IMR-90 (cell line): Measurements from ENCODE around the gene VPS37C. TPM values are rescaled to one million over a fixed set of nuclear protein-coding genes. Genes with fewer than 3 reads are reported as not detected.

Source experiments
- ATAC-seq: fragments of 200-7000 bp; cut with Tn5 transposase; 2 replicates; pipeline ENCODE4 v1.9.1; 2020; ENCODE audit warnings: low read depth, mild to moderate bottlenecking, moderate library complexity
- BruUV-seq: library from RNA; stranded (reverse); fragments of 400-500 nt; replicated peaks from 2 replicates; lab custom pipeline; 2021; lab: Mats Ljungman, UMichigan
- CTCF ChIA-PET: fragments of 300-600 bp; formaldehyde crosslinking; extraction: SDS; loops from one replicate; lab custom pipeline; 2021; ENCODE audit warnings: antibody characterized with exemption; lab: Yijun Ruan, JAX
- POLR2A ChIA-PET: fragments of 300-600 bp; sonication (Branson Sonifier 250); formaldehyde crosslinking; loops from one replicate; lab custom pipeline; 2022; ENCODE audit warnings: antibody characterized with exemption; ENCODE audit not compliant: unreplicated experiment; lab: Charles Lee
- DNase-seq: peaks from one replicate; pipeline ENCODE4 v3.0.0; 2013
- H2AFZ ChIP-seq: replicated peaks from 2 replicates; pipeline ENCODE3; 2013; ENCODE audit warnings: low read length, mild to moderate bottlenecking; ENCODE audit not compliant: poor library complexity
- H2AK5ac ChIP-seq: 2 replicates; pipeline ENCODE4 v1.6.1; 2013; ENCODE audit warnings: low read depth, low read length, inconsistent platforms
- H2AK9ac ChIP-seq: replicated peaks from 2 replicates; pipeline ENCODE3; 2013; ENCODE audit warnings: mild to moderate bottlenecking, low read depth, low read length, moderate library complexity; ENCODE audit not compliant: poor library complexity
- H2BK120ac ChIP-seq: 2 replicates; pipeline ENCODE4 v1.6.1; 2013; ENCODE audit warnings: low read depth, low read length, inconsistent platforms
- H2BK15ac ChIP-seq: 3 replicates; pipeline ENCODE4 v1.6.1; 2013; ENCODE audit warnings: low read depth, low read length, inconsistent platforms
- H2BK20ac ChIP-seq: 2 replicates; pipeline ENCODE4 v1.6.1; 2013; ENCODE audit warnings: low read depth, mild to moderate bottlenecking, inconsistent platforms, low read length, moderate library complexity
- H2BK5ac ChIP-seq: 2 replicates; pipeline ENCODE4 v1.6.1; 2013; ENCODE audit warnings: mild to moderate bottlenecking, low read depth, low read length, inconsistent platforms; ENCODE audit not compliant: poor library complexity, severe bottlenecking
- H3K14ac ChIP-seq: replicated peaks from 2 replicates; pipeline ENCODE4 v1.6.1; 2013; ENCODE audit warnings: low read depth, low read length, inconsistent platforms
- H3K18ac ChIP-seq: 2 replicates; pipeline ENCODE4 v1.6.1; 2013; ENCODE audit warnings: low read depth, low read length, control low read depth
- H3K23ac ChIP-seq: 2 replicates; pipeline ENCODE4 v1.6.1; 2013; ENCODE audit warnings: low read depth, low read length, inconsistent platforms
- H3K27ac ChIP-seq: 2 replicates; pipeline ENCODE4 v1.5.1; 2013; ENCODE audit warnings: mild to moderate bottlenecking, control low read depth, low read length; ENCODE audit not compliant: insufficient read depth
- H3K27me3 ChIP-seq: 2 replicates; pipeline ENCODE4 v1.6.1; 2013; ENCODE audit warnings: low read length; ENCODE audit not compliant: control insufficient read depth, insufficient read depth
- H3K36me3 ChIP-seq: 2 replicates; pipeline ENCODE4 v1.6.1; 2013; ENCODE audit warnings: low read length, mixed read lengths; ENCODE audit not compliant: control insufficient read depth, insufficient read depth
- H3K4ac ChIP-seq: 2 replicates; pipeline ENCODE4 v1.6.1; 2013; ENCODE audit warnings: low read depth, low read length, inconsistent platforms
- H3K4me1 ChIP-seq: 2 replicates; pipeline ENCODE4 v1.6.1; 2013; ENCODE audit warnings: low read length, mixed read lengths; ENCODE audit not compliant: control insufficient read depth, insufficient read depth
- H3K4me2 ChIP-seq: 2 replicates; pipeline ENCODE4 v1.6.1; 2013; ENCODE audit warnings: low read depth, mild to moderate bottlenecking, control low read depth, low read length, moderate library complexity
- H3K4me3 ChIP-seq: 2 replicates; pipeline ENCODE4 v1.5.1; 2013; ENCODE audit warnings: low read depth, mild to moderate bottlenecking, control low read depth, low read length, moderate library complexity; ENCODE audit not compliant: insufficient read depth
- H3K56ac ChIP-seq: 2 replicates; pipeline ENCODE4 v1.6.1; 2013; ENCODE audit warnings: low read length, inconsistent platforms; ENCODE audit not compliant: insufficient read depth; ENCODE audit errors: extremely low read depth
- H3K79me1 ChIP-seq, 2 experiments: 2 replicates each; pipeline ENCODE4 v1.6.1; 2013; ENCODE audit warnings: low read length in 2 of 2, inconsistent platforms in 1 of 2, low read depth in 1 of 2
- H3K9ac ChIP-seq: 2 replicates; pipeline ENCODE4 v1.6.1; 2013; ENCODE audit warnings: low read depth, low read length, control low read depth
- H3K9me1 ChIP-seq: 2 replicates; pipeline ENCODE4 v1.6.1; 2013; ENCODE audit warnings: low read length, inconsistent platforms; ENCODE audit not compliant: insufficient read depth
- H3K9me3 ChIP-seq: 2 replicates; pipeline ENCODE4 v1.6.1; 2013; ENCODE audit warnings: low read length; ENCODE audit not compliant: control insufficient read depth, insufficient read depth
- H4K20me1 ChIP-seq: 2 replicates; pipeline ENCODE4 v1.6.1; 2013; ENCODE audit warnings: low read length, inconsistent platforms; ENCODE audit not compliant: insufficient read depth
- H4K5ac ChIP-seq: 2 replicates; pipeline ENCODE4 v1.6.1; 2013; ENCODE audit warnings: mild to moderate bottlenecking, low read depth, low read length, control low read depth
- H4K8ac ChIP-seq, 2 experiments: 2 replicates each; pipeline ENCODE4 v1.6.1; 2013; ENCODE audit warnings: low read depth in 2 of 2, low read length in 2 of 2, control low read depth in 1 of 2, inconsistent platforms in 1 of 2
- H4K91ac ChIP-seq: 2 replicates; pipeline ENCODE4 v1.6.1; 2013; ENCODE audit warnings: low read depth, low read length, inconsistent platforms; ENCODE audit not compliant: insufficient read depth
- BHLHE40 ChIP-seq: fragments of 150-350 bp; IDR thresholded peaks from 2 replicates; pipeline ENCODE4 v1.6.1; 2016; ENCODE audit warnings: mild to moderate bottlenecking, low read depth, low read length
- CEBPB ChIP-seq: IDR thresholded peaks from 2 replicates; pipeline ENCODE4 v1.6.1; 2012; ENCODE audit warnings: low read depth, low read length, improper control_type of control experiment
- CHD1 ChIP-seq: IDR thresholded peaks from 2 replicates; pipeline ENCODE4 v1.6.1; 2012; ENCODE audit warnings: low read depth, low read length, improper control_type of control experiment
- FOS ChIP-seq: fragments of 150-350 bp; IDR thresholded peaks from 2 replicates; pipeline ENCODE4 v1.6.1; 2016; ENCODE audit warnings: low read depth, low read length
- MAZ ChIP-seq: IDR thresholded peaks from 2 replicates; pipeline ENCODE4 v1.6.1; 2012; ENCODE audit warnings: low read depth, mild to moderate bottlenecking, low read length, improper control_type of control experiment, moderate library complexity, borderline replicate concordance
- MXI1 ChIP-seq: IDR thresholded peaks from 2 replicates; pipeline ENCODE4 v1.6.1; 2012; ENCODE audit warnings: low read depth, mild to moderate bottlenecking, low read length, moderate library complexity, borderline replicate concordance
- NFE2L2 ChIP-seq: fragments of 150-350 bp; IDR thresholded peaks from 2 replicates; pipeline ENCODE4 v1.6.1; 2016; ENCODE audit warnings: low read depth, mild to moderate bottlenecking, low read length
- POLR2A ChIP-seq: IDR thresholded peaks from 2 replicates; pipeline ENCODE4 v1.6.1; 2012; ENCODE audit warnings: mild to moderate bottlenecking, low read depth, low read length
- RAD21 ChIP-seq: IDR thresholded peaks from 2 replicates; pipeline ENCODE4 v1.6.1; 2012; ENCODE audit warnings: low read length, improper control_type of control experiment
- RCOR1 ChIP-seq: IDR thresholded peaks from 2 replicates; pipeline ENCODE4 v1.6.1; 2012; ENCODE audit warnings: mild to moderate bottlenecking, low read length, improper control_type of control experiment; ENCODE audit not compliant: insufficient replicate concordance
- SMC3 ChIP-seq: fragments of 150-350 bp; IDR thresholded peaks from 2 replicates; pipeline ENCODE4 v1.6.1; 2016; ENCODE audit warnings: low read depth, mild to moderate bottlenecking, antibody characterized with exemption, low read length, moderate library complexity
- USF2 ChIP-seq: fragments of 150-350 bp; IDR thresholded peaks from 2 replicates; pipeline ENCODE4 v1.6.1; 2017; ENCODE audit warnings: mild to moderate bottlenecking, antibody characterized with exemption, low read length, low read depth
- WGBS, 2 experiments: methylation state at CpG; one replicate each; pipeline versions ENCODE4 v1.1.5 to v1.1.7; 2013; ENCODE audit warnings: missing lambda C conversion rate in 2 of 2; ENCODE audit not compliant: insufficient read length in 1 of 2; ENCODE audit errors: extremely low coverage in 2 of 2; 5-methylcytosine and 5-hydroxymethylcytosine counted together
- dilution Hi-C: fragments of 300-500 bp; cut with HindIII; formaldehyde crosslinking; loops from one replicate; pipeline ENCODE4 v1.14.3; 2018; ENCODE audit warnings: low sequenced_read_pairs; ENCODE audit not compliant: unreplicated experiment
- in situ Hi-C: fragments of 300-500 bp; cut with MboI; formaldehyde crosslinking; loops from 3 replicates; pipeline ENCODE4 v1.14.3; 2019; ENCODE audit warnings: low sequenced_read_pairs, inconsistent platforms, mixed read lengths
- intact Hi-C: fragments of 100-400 bp; cut with micrococcal nuclease; formaldehyde crosslinking; loops from 2 replicates; pipeline ENCODE4 v1.10.0; 2022
- polyA plus RNA-seq, 3 experiments: library from polyadenylated mRNA; depleted of rRNA; stranded (reverse); fragments of >200 nt; gene quantifications; 2 replicates each; pipeline ENCODE4 v1.2.3, GENCODE V29; 2012; ENCODE audit warnings: low replicate concordance in 1 of 3
- total RNA-seq: library from RNA; depleted of rRNA; stranded (reverse); fragments of >200 nt; gene quantifications from 2 replicates; pipeline ENCODE4 v1.2.3, GENCODE V29; 2012

Gene VPS37C
- total and polyA plus RNA-seq, 2 of the 4 experiments (the other 2 are of a cell fraction): 3.2 to 13.2 TPM

DNA sequence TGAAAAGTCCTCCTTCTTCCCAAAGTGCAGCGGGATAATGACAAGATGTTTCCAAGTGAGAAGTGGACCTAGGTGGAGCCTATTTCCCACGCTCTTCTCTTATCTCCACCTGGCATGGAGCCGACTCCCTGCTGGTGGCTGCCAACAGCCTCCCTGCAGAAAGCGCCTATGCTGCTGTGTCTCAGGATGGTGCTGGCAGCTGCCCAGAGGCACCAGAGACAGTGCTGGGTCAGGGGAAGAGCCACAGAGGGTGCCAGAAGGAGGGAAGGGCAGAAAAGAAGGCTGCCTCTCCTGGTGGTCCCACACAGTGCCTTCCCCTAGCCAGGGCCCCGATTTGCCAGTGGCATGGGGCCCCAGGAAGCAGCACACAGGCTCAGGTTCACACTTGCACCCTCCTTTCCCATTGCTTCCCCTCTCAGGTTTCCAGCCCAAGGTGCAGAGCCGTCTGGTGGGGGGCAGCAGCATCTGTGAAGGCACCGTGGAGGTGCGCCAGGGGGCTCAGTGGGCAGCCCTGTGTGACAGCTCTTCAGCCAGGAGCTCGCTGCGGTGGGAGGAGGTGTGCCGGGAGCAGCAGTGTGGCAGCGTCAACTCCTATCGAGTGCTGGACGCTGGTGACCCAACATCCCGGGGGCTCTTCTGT, 39.9 kb downstream of the VPS37C start:
- in situ Hi-C loops: no loop called here

More for the DNA sequence above, 39.9 kb downstream of the VPS37C start:
- DNase-seq: no peak
- no TSS peak for BruUV-seq
- H4K20me1 ChIP-seq: no peaks in the 10 kb centered on the region
- H3K9me1 ChIP-seq: no peaks in the 10 kb centered on the region
- no peaks in the 10 kb centered on the region for H3K9me3 ChIP-seq
- TF ChIP-seq MAZ: no peak
- no peak for TF ChIP-seq SMC3
- TF ChIP-seq NFE2L2: no peak
- no peak for TF ChIP-seq RCOR1
- no peak for TF ChIP-seq CHD1
- TF ChIP-seq MXI1: no peak
- no peak for TF ChIP-seq BHLHE40
- no peak for TF ChIP-seq CEBPB
- no peak for TF ChIP-seq RAD21
- no peak for TF ChIP-seq USF2
- TF ChIP-seq FOS: no peak
- no peak for TF ChIP-seq POLR2A
- no peak overlapping the region for H3K23ac ChIP-seq
- no peak overlapping the region for H3K4me2 ChIP-seq
- intact Hi-C loops (no loop called here), dilution Hi-C loops (no loop called here)
- no peak overlapping the region for H4K5ac ChIP-seq
- no peak overlapping the region for H4K91ac ChIP-seq
- H3K36me3 ChIP-seq: no peaks in the 10 kb centered on the region
- H3K4me1 ChIP-seq: no peaks in the 10 kb centered on the region
- H3K4me3 ChIP-seq: no peak overlapping the region
- no peak overlapping the region for H3K18ac ChIP-seq
- ChIA-PET POLR2A (no interaction called here), CTCF (no interaction called here)
- H4K8ac ChIP-seq: no peak overlapping the region
- H2AK9ac ChIP-seq: no peak overlapping the region
- peaks cover 24% of the 10 kb centered on the region for H3K27me3 ChIP-seq
- ATAC-seq: no peak
- H3K14ac ChIP-seq: no peak overlapping the region
- no peak overlapping the region for H3K56ac ChIP-seq
- WGBS, 2 experiments: 60% methylated on average over 1 of the region's 15 CpGs; no CpG with 5 or more reads in 1 of the 2 experiments
- no peak overlapping the region for H2AFZ ChIP-seq
- H3K79me1 ChIP-seq: no peaks in the 10 kb centered on the region
- no peak overlapping the region for H2BK20ac ChIP-seq
- no peak overlapping the region for H3K9ac ChIP-seq
- H2BK5ac ChIP-seq: no peak overlapping the region
- H3K27ac ChIP-seq: no peak overlapping the region
- H2BK15ac ChIP-seq: no peak overlapping the region
- H3K4ac ChIP-seq: no peak overlapping the region
- no peak overlapping the region for H2AK5ac ChIP-seq
- H2BK120ac ChIP-seq: no peak overlapping the region
